Measurements from ENCODE around the gene C6orf15.

C6orf15 gene

GRCh38 chr6:31131595-31131994 is 19.2 kb upstream of the C6orf15 start:
- DNase-seq (ENCODE audit: low read depth in 2 of 3, low spot score in 1 of 3): no peak

- DNase-seq (ENCODE audit: low read depth in 2 of 3, low spot score in 1 of 3): no peak
These were observed 18.4 kb upstream of the C6orf15 start for GRCh38 chr6:31130751-31131150.

- no peak for DNase-seq (ENCODE audit: low read depth in 2 of 3, low spot score in 1 of 3)
These were observed 16.8 kb upstream of the C6orf15 start for GRCh38 chr6:31129130-31129529.

GRCh38 chr6:31128093-31128676 is 15.8 kb upstream of the C6orf15 start:
- DNase-seq (ENCODE audit: low read depth in 2 of 3, low spot score in 1 of 3): peak; percentile 39 to 83 (median 64)

GRCh38 chr6:31126396-31127175 is 14.2 kb upstream of the C6orf15 start:
- DNase-seq (ENCODE audit: low read depth in 2 of 3, low spot score in 1 of 3): no peak

- no peak for DNase-seq (ENCODE audit: low read depth in 2 of 3, low spot score in 1 of 3)
These were observed 13.4 kb upstream of the C6orf15 start for GRCh38 chr6:31125586-31126363.

DNA sequence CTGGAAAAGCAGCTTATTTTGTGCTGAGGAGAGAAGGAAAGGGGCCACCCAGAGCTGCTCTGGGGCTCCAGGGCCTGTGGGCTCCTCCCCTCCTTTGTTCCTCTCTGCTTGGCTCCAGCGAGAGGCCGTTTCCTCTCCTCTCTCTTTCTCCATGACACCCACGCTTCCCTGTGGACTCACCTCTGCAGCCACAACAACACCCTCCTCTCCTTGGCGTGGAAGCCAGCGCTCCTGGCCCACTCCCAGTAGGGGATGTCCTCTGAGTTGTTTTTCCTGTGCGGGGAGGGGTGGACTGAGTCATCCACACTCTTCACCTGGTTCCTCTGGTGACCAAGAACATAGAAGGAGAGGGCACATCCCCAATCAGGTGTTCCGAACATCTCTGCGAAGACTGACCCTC is 12.8 kb upstream of the C6orf15 start:
- no peak for DNase-seq (ENCODE audit: low read depth in 2 of 3, low spot score in 1 of 3)

DNA sequence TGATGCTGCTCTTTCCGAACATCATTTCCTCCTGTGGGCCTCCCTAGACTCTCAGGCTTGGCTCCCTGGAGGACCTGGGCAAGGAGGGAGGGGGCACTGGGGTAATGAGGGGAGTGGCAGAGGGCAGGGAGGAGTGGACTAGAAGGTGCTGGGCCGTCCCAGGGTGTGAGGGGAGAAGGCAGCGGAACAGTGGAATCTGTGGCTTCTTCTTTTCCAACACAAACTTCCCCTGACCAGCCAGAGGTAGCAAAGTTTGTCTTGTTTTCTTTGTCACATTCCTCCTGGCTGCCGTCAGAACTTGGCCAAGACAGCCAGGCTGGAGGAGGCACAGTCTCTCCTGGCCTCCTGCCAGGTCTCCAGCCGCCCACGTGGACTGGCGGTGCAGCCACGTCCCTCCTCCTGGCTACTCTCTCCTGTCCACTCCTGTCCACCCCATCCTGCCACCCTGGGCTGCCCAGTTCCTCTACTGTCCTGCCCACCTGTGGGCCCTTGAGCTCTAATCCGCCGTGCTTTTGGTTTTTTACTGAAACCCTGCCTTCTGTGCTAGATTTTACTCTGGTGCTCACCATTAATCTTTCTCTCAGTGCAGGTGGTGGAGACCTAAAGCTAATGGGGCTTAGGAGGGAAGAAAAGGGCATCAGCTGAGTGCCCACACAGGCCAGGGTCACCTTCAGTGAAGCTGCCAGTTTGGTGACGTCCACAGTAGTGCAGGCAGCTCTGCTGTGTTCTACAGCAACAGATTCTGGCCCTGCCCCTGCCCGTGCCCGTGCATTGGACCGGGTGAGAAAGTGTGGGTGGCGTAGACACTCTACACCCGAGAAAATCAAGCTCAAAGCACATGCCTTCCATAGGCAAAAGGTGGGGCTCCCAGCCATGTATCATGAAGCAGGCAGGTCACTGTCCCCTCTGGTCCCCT is 10.7 kb upstream of the C6orf15 start:
- DNase-seq (ENCODE audit: low read depth in 2 of 3, low spot score in 1 of 3): no peak

DNA sequence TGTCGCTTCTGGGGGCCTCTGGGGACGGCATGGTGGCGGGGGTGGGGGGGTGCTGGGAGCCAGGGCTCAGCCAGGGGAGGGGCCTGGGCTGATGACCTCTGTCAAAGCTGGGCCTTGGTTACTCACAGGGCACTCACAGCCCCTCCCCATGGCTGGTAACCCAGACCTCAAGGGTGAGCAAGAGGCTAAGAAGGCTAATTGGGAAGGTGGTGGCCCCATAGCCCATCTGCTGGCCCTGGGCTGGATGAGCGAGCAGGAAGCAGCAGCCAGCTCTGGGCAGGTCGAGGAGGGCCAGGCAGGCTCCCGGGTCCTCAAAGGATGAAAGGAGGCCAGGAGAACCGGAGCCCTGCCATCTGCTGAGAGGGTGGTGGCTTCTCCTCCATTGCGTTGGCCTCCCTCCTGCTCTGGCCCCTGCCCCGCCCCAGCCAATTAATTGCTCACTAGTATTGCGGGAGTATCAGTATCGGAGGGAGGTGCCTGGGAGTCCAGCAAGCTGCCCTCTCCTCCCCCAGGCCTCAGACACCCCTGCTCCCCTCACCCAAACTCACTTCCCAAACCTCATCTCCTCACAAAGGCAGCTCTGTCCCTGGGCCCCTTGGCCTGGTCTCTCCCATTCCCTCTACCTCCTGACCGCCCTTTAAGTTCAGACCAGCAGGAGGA is 8.9 kb upstream of the C6orf15 start:
- DNase-seq (ENCODE audit: low read depth in 2 of 3, low spot score in 1 of 3): no peak

GRCh38 chr6:31120151-31120915 is 8.0 kb upstream of the C6orf15 start, which contains the start of gene CDSN:
Gene CDSN, minus strand, starts transcription at chr6:31120446. Its CDS starts 27 bp downstream, at chr6:31120419.
- no peak for DNase-seq (ENCODE audit: low read depth in 2 of 3, low spot score in 1 of 3)

GRCh38 chr6:31118178-31118577 is 5.8 kb upstream of the C6orf15 start:
- DNase-seq (ENCODE audit: low read depth in 2 of 3, low spot score in 1 of 3): no peak

DNA sequence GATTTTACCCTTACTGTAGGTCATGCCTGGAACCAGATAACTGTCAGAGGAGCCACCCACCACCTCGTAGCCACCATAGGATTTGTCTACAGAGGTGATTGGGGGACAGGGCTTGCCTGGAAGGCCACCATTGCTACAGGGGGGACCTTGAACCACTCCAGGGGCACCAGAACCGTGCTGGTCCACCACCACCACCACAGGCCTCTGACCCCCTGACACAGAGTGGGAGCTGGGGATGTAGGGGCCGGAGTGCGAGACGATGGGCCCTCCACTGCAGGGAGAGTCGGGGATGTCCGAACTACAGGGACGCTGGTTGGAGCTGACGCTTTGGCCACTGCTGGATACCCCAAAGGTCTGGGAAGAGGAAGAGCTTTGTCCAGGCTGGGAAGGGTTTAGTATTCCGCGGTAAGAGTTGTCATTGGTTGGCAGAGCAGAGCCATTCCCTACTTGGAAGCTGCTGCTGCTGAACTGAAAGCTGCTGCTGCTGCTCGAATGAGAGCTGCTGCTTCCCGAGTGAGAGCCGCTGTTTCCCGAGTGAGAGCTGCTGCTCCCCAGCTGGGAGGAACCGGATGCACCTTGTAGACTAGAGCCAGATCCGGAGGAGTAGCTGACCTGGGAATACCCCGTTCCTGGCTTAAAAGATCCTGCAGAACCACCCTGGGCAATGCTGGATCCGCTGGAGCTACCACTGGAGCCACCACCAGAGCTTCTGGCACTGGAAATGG is 4.4 kb upstream of the C6orf15 start:
- no peak for DNase-seq (ENCODE audit: low read depth in 2 of 3, low spot score in 1 of 3)

DNA sequence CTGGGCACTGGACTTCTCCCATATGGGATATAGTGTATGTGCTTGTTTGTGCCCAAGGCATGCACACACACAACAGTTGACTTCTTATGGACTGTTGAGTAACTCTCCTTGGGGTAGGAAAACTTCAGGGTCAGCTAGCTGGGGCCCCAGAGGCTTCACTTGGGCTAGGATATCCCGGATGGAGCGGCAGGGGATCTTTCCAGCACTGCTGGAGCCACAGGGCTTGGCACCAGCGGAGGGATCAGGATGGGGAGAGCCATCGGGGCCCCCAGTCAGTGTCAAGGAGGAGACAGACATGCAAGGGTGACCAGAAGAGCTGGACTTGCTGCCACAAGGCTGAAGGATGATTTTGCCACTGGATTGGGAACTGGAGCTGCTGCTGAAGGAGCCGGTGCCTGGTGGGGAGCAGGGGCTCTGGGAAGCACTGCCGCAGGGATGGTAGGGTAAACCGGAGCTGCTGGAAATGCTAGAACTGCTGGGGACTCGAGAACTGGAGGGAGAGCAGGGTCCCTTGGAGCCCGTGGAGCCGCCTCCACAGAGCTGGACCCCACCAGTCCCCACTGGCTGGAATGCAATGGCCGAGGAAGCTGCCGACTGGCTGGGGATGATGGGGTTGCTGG is 3.7 kb upstream of the C6orf15 start:
- DNase-seq (ENCODE audit: low read depth in 2 of 3, low spot score in 1 of 3): no peak

DNA sequence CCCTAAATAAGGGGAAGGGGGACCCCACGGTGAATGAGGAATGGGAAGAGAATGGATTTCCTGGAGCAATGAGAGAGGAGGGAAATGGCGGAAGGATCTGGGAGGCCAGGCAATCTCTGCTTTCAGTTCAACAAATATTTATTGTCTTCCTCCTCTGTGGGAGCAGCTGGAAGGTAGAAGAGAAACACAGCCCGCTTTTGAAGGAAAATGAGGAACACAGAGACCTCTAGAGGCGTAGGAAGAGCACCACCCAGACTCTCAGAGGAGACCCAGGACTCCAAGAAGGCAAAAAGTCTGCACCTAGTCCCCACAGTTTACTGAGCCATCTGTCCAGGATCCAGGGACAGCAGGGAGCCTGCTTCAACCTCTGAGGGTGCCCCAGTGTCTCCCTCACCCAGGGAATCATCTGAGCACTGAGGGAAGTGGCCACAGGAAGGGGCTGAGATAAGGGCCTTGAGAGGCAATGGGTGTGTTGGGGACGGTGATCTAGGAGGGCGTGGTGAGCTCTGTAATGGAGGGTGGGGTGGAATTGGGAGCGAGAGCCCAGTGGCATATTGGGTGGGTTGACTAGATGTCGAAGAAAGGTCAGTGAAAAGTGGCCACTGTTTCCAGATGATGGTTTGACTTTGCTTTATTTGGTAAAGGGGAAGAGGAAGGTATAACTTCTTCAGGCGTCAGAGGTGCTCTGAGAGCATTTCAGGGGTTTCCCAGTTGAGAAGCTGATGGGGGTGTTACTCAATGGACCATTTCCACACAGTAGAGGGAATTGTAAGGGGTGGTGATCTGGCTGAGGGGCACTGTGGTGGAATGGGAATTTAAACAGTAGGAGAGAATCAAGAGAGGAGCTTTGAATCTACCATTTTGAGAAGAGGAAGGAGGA is 2.8 kb upstream of the C6orf15 start:
- DNase-seq (ENCODE audit: low read depth in 2 of 3, low spot score in 1 of 3): no peak

GRCh38 chr6:31114541-31114878 is 2.1 kb upstream of the C6orf15 start, which contains the start of gene PSORS1C1:
Gene PSORS1C1, plus strand, starts transcription at chr6:31114800. Its CDS starts 14,833 bp downstream, at chr6:31129633.
- no peak for DNase-seq (ENCODE audit: low read depth in 2 of 3, low spot score in 1 of 3)

GRCh38 chr6:31113861-31114540 is 1.6 kb upstream of the C6orf15 start:
- no peak for DNase-seq (ENCODE audit: low read depth in 2 of 3, low spot score in 1 of 3)

- no peak for DNase-seq (ENCODE audit: low read depth in 2 of 3, low spot score in 1 of 3)
These were observed 663 bp downstream of the C6orf15 start for GRCh38 chr6:31111712-31112111.

Measured in stimulated activated CD4-positive, alpha-beta T cell treated with anti-CD3 and anti-CD28 coated beads, Interleukin-12 subunit alpha, Interleukin-12 subunit beta, amount 100 ng/mL, for 48 hours (primary cell).